Measurements from ENCODE around the gene CD74. TPM values are rescaled to one million over a fixed set of nuclear protein-coding genes. Genes with fewer than 3 reads are reported as not detected.

Gene CD74
- polyA plus RNA-seq, 1 donor from 2014 or later, result not detected

- Histone ChIP-seq H3K4me3 (ENCODE audit: low read length) (no peak overlapping the region), H4K20me1 (ENCODE audit: insufficient read depth) (no peaks in the 10 kb centered on the region), H2AFZ (ENCODE audit: low read depth, low read length) (no peak overlapping the region), H3K36me3 (ENCODE audit: insufficient read depth, low read length) (no peaks in the 10 kb centered on the region), H3K27me3 (ENCODE audit: insufficient read depth, low read depth, low read length) (no peaks in the 10 kb centered on the region), H3K79me2 (replicated peaks; ENCODE audit: insufficient read depth, low read length) (peaks cover under 1% of the 10 kb centered on the region), H3K9me2 (ENCODE audit: insufficient read depth, low read length) (no peaks in the 10 kb centered on the region), H3K27ac (ENCODE audit: low read length) (no peak overlapping the region), H3F3A (ENCODE audit: insufficient read depth, low read length, poor library complexity, severe bottlenecking) (no peaks in the 10 kb centered on the region), H3K9me3 (ENCODE audit: low read length) (no peaks in the 10 kb centered on the region), H3K9ac (ENCODE audit: low read length) (no peak overlapping the region), H3K4me2 (ENCODE audit: low read length) (no peak overlapping the region)
- TF ChIP-seq EZH2 (IDR thresholded peaks at IDR 0.05; ENCODE audit: borderline replicate concordance, insufficient read depth, low read length, poor library complexity, severe bottlenecking), result no peak
- no peak for TF ChIP-seq CTCF (IDR thresholded peaks at IDR 0.05; ENCODE audit: poor library complexity, severe bottlenecking)
- TF ChIP-seq SMC3 (conservative IDR thresholded peaks at IDR 0.05; ENCODE audit: poor library complexity), result no peak
- TF ChIP-seq TAF1 (IDR thresholded peaks at IDR 0.05; ENCODE audit: low read depth), result no peak
- TF ChIP-seq REST (IDR thresholded peaks at IDR 0.05; ENCODE audit: borderline replicate concordance), result no peak
- no peak for TF ChIP-seq EP300 (conservative IDR thresholded peaks at IDR 0.05; ENCODE audit: poor library complexity, severe bottlenecking)
- no peak for TF ChIP-seq MXI1 (conservative IDR thresholded peaks at IDR 0.05; ENCODE audit: poor library complexity, severe bottlenecking)
- TF ChIP-seq RAD21 (conservative IDR thresholded peaks at IDR 0.05), result no peak
- TF ChIP-seq POLR2AphosphoS5 (IDR thresholded peaks at IDR 0.05), result no peak
Observed at GRCh38 chr5:150442699-150443080, 30.0 kb upstream of the CD74 start.

- no peaks in the 10 kb centered on the region for H3K36me3 ChIP-seq (ENCODE audit: insufficient read depth, low read length)
- H3K9me3 ChIP-seq (ENCODE audit: low read length), result no peaks in the 10 kb centered on the region
- H3K27me3 ChIP-seq (ENCODE audit: insufficient read depth, low read depth, low read length), result no peaks in the 10 kb centered on the region
- no peaks in the 10 kb centered on the region for H4K20me1 ChIP-seq (ENCODE audit: insufficient read depth)
- H3K79me2 ChIP-seq (replicated peaks; ENCODE audit: insufficient read depth, low read length), result no peaks in the 10 kb centered on the region
- no peaks in the 10 kb centered on the region for H3K9me2 ChIP-seq (ENCODE audit: insufficient read depth, low read length)
- TF ChIP-seq TAF1 (IDR thresholded peaks at IDR 0.05; ENCODE audit: low read depth), result no peak
- no peak for TF ChIP-seq CTCF (IDR thresholded peaks at IDR 0.05; ENCODE audit: poor library complexity, severe bottlenecking)
- TF ChIP-seq MXI1 (conservative IDR thresholded peaks at IDR 0.05; ENCODE audit: poor library complexity, severe bottlenecking), result no peak
- TF ChIP-seq RAD21 (conservative IDR thresholded peaks at IDR 0.05), result no peak
- TF ChIP-seq REST (IDR thresholded peaks at IDR 0.05; ENCODE audit: borderline replicate concordance), result no peak
- TF ChIP-seq EZH2 (IDR thresholded peaks at IDR 0.05; ENCODE audit: borderline replicate concordance, insufficient read depth, low read length, poor library complexity, severe bottlenecking), result no peak
- no peak for TF ChIP-seq POLR2AphosphoS5 (IDR thresholded peaks at IDR 0.05)
- TF ChIP-seq SMC3 (conservative IDR thresholded peaks at IDR 0.05; ENCODE audit: poor library complexity), result no peak
- TF ChIP-seq EP300 (conservative IDR thresholded peaks at IDR 0.05; ENCODE audit: poor library complexity, severe bottlenecking), result no peak
- no peak overlapping the region for H2AFZ ChIP-seq (ENCODE audit: low read depth, low read length)
- no peak overlapping the region for H3K4me2 ChIP-seq (ENCODE audit: low read length)
- H3K9ac ChIP-seq (ENCODE audit: low read length), result no peak overlapping the region
- H3K4me3 ChIP-seq (ENCODE audit: low read length), result no peak overlapping the region
- no peaks in the 10 kb centered on the region for H3F3A ChIP-seq (ENCODE audit: insufficient read depth, low read length, poor library complexity, severe bottlenecking)
- H3K27ac ChIP-seq (ENCODE audit: low read length), result no peak overlapping the region
Observed at GRCh38 chr5:150441813-150442698, 29.3 kb upstream of the CD74 start.

Measured in neural cell (in vitro differentiated cells).